GM12872 (cell line): Measurements from ENCODE around the gene PTPRD.

ENCODE experiments used
- CTCF ChIP-seq: IDR thresholded peaks from 3 replicates; pipeline ENCODE4 v1.5.1; 2011; ENCODE audit warnings: low read depth, mild to moderate bottlenecking, low read length, moderate library complexity; ENCODE audit not compliant: insufficient read depth

PTPRD gene

GRCh38 chr9:9950813-9951212 is 662.0 kb downstream of the PTPRD start:
- TF ChIP-seq CTCF, result no peak

- TF ChIP-seq CTCF, result no peak
Measured at GRCh38 chr9:9949978-9950377, 662.8 kb downstream of the PTPRD start.

GRCh38 chr9:9949368-9949767 is 663.4 kb downstream of the PTPRD start:
- no peak for TF ChIP-seq CTCF

- TF ChIP-seq CTCF, result no peak
Measured at GRCh38 chr9:9945966-9946365, 666.8 kb downstream of the PTPRD start.

GRCh38 chr9:9942764-9943424 is 669.9 kb downstream of the PTPRD start:
- peak; percentile 90 for TF ChIP-seq CTCF

GRCh38 chr9:9938432-9938831 is 674.4 kb downstream of the PTPRD start:
- TF ChIP-seq CTCF, result no peak

- no peak for TF ChIP-seq CTCF
Measured at GRCh38 chr9:9924376-9924775, 688.4 kb downstream of the PTPRD start.
